CD4-positive, CD25-positive, alpha-beta regulatory T cell (primary cell): ENCODE measurements around the gene KCNJ5. TPM values are rescaled to one million over a fixed set of nuclear protein-coding genes. Genes with fewer than 3 reads are reported as not detected.

Experiments
- ATAC-seq, 2 donors: fragments of 150-1000 bp; cut with Tn5 transposase; one replicate each; pipeline ENCODE4 v1.10.0; 2021; ENCODE audit warnings: low read depth in 2 of 2, moderate number of reproducible peaks in 2 of 2, moderate library complexity in 1 of 2
- DNase-seq, 3 donors: peaks; one replicate each; pipeline versions ENCODE4 v3.0.0 to v3.0.0-alpha.2; 2012 to 2022; ENCODE audit warnings: mixed read lengths in 1 of 3
- H3K27ac ChIP-seq: one replicate; pipeline ENCODE4 v1.7.0; 2013; ENCODE audit warnings: mild to moderate bottlenecking, low read length; ENCODE audit not compliant: insufficient read depth, poor library complexity, severe bottlenecking
- H3K27me3 ChIP-seq: one replicate; pipeline ENCODE4 v1.7.0; 2013; ENCODE audit warnings: low read length; ENCODE audit not compliant: control insufficient read depth, insufficient read depth
- H3K36me3 ChIP-seq: one replicate; pipeline ENCODE4 v1.7.0; 2013; ENCODE audit warnings: mild to moderate bottlenecking, low read length, moderate library complexity; ENCODE audit not compliant: control insufficient read depth, insufficient read depth
- H3K4me1 ChIP-seq: 2 replicates; pipeline ENCODE4 v1.7.0; 2013; ENCODE audit warnings: mild to moderate bottlenecking, low read length; ENCODE audit not compliant: insufficient read depth, control insufficient read depth, poor library complexity, severe bottlenecking
- H3K4me3 ChIP-seq: one replicate; pipeline ENCODE4 v1.7.0; 2013; ENCODE audit warnings: low read depth, mild to moderate bottlenecking, low read length, moderate library complexity
- H3K9me3 ChIP-seq, 2 experiments: 1 replicate in 1 of 2; 2 replicates in 1 of 2; pipeline ENCODE4 v1.7.0; 2013; ENCODE audit warnings: low read length in 2 of 2, mild to moderate bottlenecking in 1 of 2, moderate library complexity in 1 of 2; ENCODE audit not compliant: control insufficient read depth in 2 of 2
- H3K27ac Mint-ChIP-seq, 3 donors: one replicate each; pipeline ENCODE4 v1.8.0; 2020 to 2022; ENCODE audit warnings: mild to moderate bottlenecking in 3 of 3, mixed read lengths in 3 of 3, moderate library complexity in 2 of 3
- H3K27me3 Mint-ChIP-seq: one replicate; pipeline ENCODE4 v1.8.0; 2022; ENCODE audit warnings: mild to moderate bottlenecking, mixed read lengths
- H3K36me3 Mint-ChIP-seq: one replicate; pipeline ENCODE4 v1.8.0; 2020; ENCODE audit warnings: mixed read lengths
- H3K4me1 Mint-ChIP-seq, 4 donors: one replicate each; pipeline ENCODE4 v1.8.0; 2020 to 2022; ENCODE audit warnings: mixed read lengths in 4 of 4, mild to moderate bottlenecking in 1 of 4
- H3K4me3 Mint-ChIP-seq, 4 donors: one replicate each; pipeline ENCODE4 v1.8.0; 2020 to 2022; ENCODE audit warnings: mild to moderate bottlenecking in 4 of 4, mixed read lengths in 4 of 4, moderate library complexity in 3 of 4
- H3K9me3 Mint-ChIP-seq, 7 donors: one replicate each; pipeline ENCODE4 v1.8.0; 2020 to 2022; ENCODE audit warnings: mixed read lengths in 7 of 7, mild to moderate bottlenecking in 3 of 7, moderate library complexity in 2 of 7
- polyA plus RNA-seq, 4 donors: library from polyadenylated mRNA; unstranded; fragments of 300-500 nt; fragmentation: Illumina TruSeq; gene quantifications; one replicate each; pipeline ENCODE4 v1.2.3, GENCODE V29; 2021
- total RNA-seq: library from RNA; stranded (reverse); gene quantifications from one replicate; pipeline ENCODE4 v1.2.3, GENCODE V29; 2022

The KCNJ5 gene
- total and polyA plus RNA-seq, 5 donors from 2014 or later: not detected

DNA sequence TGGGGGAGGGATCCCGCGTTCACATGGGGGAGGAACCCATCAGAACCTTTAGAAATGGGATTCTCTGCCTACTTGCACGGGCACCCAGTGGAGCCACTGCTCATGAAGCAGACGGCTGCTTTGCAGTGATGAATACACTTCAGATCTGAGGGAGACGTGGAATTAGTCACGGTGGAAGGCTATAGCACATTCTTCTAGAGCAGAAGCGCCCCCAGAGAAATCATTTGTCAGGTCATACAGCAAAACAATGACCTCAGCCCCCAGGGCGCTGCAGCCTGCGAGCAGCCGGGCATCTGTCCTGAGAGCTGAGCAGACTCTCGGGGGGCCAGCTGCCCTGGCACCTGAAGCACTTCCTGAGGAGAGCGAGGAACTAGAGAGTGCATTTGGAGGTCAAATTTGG is 38.8 kb downstream of the KCNJ5 start:
- no peak overlapping the region for H3K27ac ChIP-seq
- Mint-ChIP-seq H3K9me3 (peaks cover 0 to 2% (median 0%) of the 10 kb centered on the region in 7 donors), H3K36me3 (no peaks in the 10 kb centered on the region), H3K27me3 (peaks cover 6% of the 10 kb centered on the region), H3K27ac (no peak overlapping the region), H3K4me3 (no peak overlapping the region), H3K4me1 (peaks cover 0 to 17% (median 4%) of the 10 kb centered on the region in 4 donors)
- no peaks in the 10 kb centered on the region for H3K9me3 ChIP-seq
- H3K27me3 ChIP-seq: no peaks in the 10 kb centered on the region
- H3K36me3 ChIP-seq: no peaks in the 10 kb centered on the region
- ATAC-seq (no peak), DNase-seq (no peak)
- H3K4me3 ChIP-seq: no peak overlapping the region
- no peaks in the 10 kb centered on the region for H3K4me1 ChIP-seq

DNA sequence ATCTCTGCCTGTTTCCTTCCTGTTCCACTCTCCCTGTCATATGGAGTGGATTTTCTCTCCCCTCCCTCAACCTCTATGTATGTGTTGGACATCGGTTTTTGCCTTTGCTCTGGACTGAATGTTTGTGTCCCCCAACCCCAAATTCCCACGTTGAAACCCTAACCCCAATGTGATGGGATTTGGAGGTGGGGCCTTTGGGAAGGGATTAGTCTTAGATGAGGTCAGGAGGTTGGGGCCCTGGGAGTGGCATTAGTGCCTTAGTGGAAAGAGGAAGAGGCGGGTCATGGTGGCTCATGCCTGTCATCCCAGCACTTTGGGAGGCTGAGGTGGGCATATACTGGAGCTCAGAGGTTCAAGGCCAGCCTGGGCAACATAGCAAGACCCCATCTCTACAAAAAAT is 39.9 kb downstream of the KCNJ5 start:
- Mint-ChIP-seq H3K36me3 (no peaks in the 10 kb centered on the region), H3K27ac (no peak overlapping the region)

DNA sequence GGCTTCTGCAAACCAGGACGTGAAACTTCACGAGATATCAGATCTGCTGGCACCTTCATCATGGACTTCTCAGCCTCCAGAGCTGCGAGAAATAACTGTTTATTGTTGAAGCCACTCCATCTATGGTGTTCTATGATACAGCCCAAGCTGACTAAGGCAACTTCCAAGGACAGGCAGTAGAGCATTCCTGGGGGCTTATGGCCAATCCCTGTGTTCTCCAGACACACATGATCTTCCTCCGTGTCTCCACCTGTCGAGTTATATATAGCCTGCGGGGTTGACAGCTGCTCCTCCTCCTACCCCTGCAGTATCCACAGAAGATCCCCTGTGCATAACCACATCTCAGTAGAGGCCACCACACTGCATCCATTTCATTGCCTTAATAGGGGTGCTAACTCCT is 40.5 kb downstream of the KCNJ5 start:
- no peak overlapping the region for H3K4me3 Mint-ChIP-seq
- peaks cover 0 to 2% (median 0%) of the 10 kb centered on the region in 7 donors for H3K9me3 Mint-ChIP-seq
- no peaks in the 10 kb centered on the region for H3K36me3 Mint-ChIP-seq
- Histone ChIP-seq H3K4me3 (no peak overlapping the region), H3K27me3 (no peaks in the 10 kb centered on the region), H3K9me3 (no peaks in the 10 kb centered on the region), H3K36me3 (no peaks in the 10 kb centered on the region), H3K27ac (no peak overlapping the region), H3K4me1 (no peaks in the 10 kb centered on the region)
- DNase-seq (no peak), ATAC-seq (no peak)
- H3K4me1 Mint-ChIP-seq: peaks cover 0 to 17% (median 4%) of the 10 kb centered on the region in 4 donors
- peaks cover 5% of the 10 kb centered on the region for H3K27me3 Mint-ChIP-seq
- H3K27ac Mint-ChIP-seq: no peak overlapping the region

More for the DNA sequence above, 39.9 kb downstream of the KCNJ5 start:
- Mint-ChIP-seq H3K9me3 (peaks cover 0 to 2% (median 0%) of the 10 kb centered on the region in 7 donors), H3K4me1 (peaks cover 0 to 17% (median 4%) of the 10 kb centered on the region in 4 donors), H3K27me3 (peaks cover 6% of the 10 kb centered on the region), H3K4me3 (no peak overlapping the region)
- DNase-seq (no peak), ATAC-seq (no peak)
- no peaks in the 10 kb centered on the region for H3K27me3 ChIP-seq
- no peak overlapping the region for H3K4me3 ChIP-seq
- H3K4me1 ChIP-seq: no peaks in the 10 kb centered on the region
- H3K9me3 ChIP-seq: no peaks in the 10 kb centered on the region
- H3K36me3 ChIP-seq: no peaks in the 10 kb centered on the region
- H3K27ac ChIP-seq: no peak overlapping the region

DNA sequence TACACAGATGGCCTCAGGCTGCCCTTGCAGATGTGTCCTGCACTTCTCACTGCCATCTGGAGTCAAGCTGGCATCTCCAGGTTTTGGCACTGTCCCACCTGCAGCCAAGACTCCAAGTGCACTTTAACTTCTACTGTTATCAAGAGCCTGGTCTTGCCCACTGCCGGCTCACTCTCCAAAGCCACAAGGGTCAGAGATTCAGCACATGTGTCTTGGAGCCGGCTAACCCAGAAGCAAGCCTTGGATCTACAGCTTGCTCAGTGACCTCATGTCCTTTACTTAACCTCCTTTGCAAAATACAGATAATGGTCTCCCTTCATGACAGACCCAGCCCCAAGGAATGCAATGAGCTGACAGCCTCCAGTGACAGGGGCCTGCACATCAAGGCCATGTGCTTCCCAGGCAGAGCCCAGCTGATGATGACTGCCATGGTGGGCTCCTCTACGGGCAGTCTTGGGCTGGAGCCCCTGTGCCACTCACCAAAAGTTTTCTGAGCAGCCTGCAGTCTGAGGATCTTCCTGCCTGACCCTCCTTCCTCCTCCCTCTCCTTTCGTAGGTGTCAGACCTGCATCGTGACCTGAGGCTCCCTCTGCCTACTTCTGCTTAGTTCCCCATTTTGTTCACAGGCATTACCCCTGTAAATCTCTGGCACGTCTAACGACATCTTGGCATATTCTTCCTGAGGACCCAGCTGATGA is 42.5 kb downstream of the KCNJ5 start:
- Histone ChIP-seq H3K27me3 (no peaks in the 10 kb centered on the region), H3K4me3 (no peak overlapping the region), H3K9me3 (no peaks in the 10 kb centered on the region), H3K4me1 (no peaks in the 10 kb centered on the region), H3K27ac (no peak overlapping the region), H3K36me3 (no peaks in the 10 kb centered on the region)
- Mint-ChIP-seq H3K4me3 (no peak overlapping the region), H3K4me1 (peaks cover 0 to 9% (median 2%) of the 10 kb centered on the region in 4 donors), H3K36me3 (no peaks in the 10 kb centered on the region), H3K9me3 (peaks cover 0 to 2% (median 0%) of the 10 kb centered on the region in 7 donors), H3K27me3 (no peaks in the 10 kb centered on the region), H3K27ac (peak overlapping the region in 1 of 3 donors; percentile 34)
- DNase-seq (no peak), ATAC-seq (no peak)

DNA sequence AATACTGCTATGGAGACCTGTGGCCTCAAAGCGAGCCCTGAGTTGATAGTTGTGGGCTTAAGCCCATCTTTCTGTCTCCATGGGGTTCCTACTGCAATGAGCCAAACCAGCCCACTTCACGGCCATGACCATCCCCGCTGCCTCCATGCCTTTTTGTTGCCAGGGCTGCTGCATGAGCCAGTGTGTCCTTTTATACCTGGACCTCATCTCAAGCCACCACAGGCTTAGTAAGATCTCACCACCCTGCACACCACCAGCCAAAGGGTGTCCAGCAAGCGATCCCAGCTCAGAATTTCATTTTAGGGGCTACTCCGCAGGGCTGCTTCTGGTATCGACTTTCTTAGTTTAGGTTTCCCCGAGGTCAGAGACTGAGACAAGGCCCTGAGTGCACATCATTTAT is 43.2 kb downstream of the KCNJ5 start:
- Mint-ChIP-seq H3K27ac (no peak overlapping the region), H3K9me3 (peaks cover 0 to 2% (median 0%) of the 10 kb centered on the region in 7 donors), H3K27me3 (no peaks in the 10 kb centered on the region), H3K4me3 (no peak overlapping the region), H3K36me3 (no peaks in the 10 kb centered on the region), H3K4me1 (peaks cover 0 to 6% (median under 1%) of the 10 kb centered on the region in 4 donors)
- Histone ChIP-seq H3K27ac (no peak overlapping the region), H3K4me1 (no peaks in the 10 kb centered on the region), H3K4me3 (no peak overlapping the region), H3K27me3 (no peaks in the 10 kb centered on the region), H3K9me3 (no peaks in the 10 kb centered on the region), H3K36me3 (no peaks in the 10 kb centered on the region)
- no peak for ATAC-seq
- DNase-seq: no peak

DNA sequence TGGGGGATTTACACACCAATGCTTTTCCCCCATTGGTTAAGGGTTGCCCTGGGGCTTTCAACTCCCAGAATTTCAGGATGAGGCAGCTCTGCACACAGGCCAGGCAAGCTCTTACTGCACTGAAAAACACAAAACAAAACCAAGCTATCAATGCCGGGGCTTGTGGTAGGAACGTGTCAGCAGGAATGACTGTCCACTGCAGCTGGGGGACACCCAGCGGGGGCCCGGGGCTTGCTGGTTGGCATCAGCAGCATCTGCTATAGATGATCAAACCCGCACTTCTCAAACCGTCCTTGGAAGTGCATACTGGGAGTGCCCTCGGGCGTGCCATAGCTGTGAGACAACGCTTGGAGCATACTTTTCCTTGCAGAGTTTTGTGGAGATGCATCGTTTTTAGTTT is 43.8 kb downstream of the KCNJ5 start:
- H3K27me3 ChIP-seq: no peaks in the 10 kb centered on the region
- no peak overlapping the region for H3K27ac ChIP-seq
- Mint-ChIP-seq H3K9me3 (peaks cover 0 to 2% (median 0%) of the 10 kb centered on the region in 7 donors), H3K27me3 (no peaks in the 10 kb centered on the region), H3K27ac (no peak overlapping the region), H3K4me3 (no peak overlapping the region), H3K4me1 (no peaks in the 10 kb centered on the region), H3K36me3 (no peaks in the 10 kb centered on the region)
- ATAC-seq (no peak), DNase-seq (no peak)
- no peaks in the 10 kb centered on the region for H3K36me3 ChIP-seq
- H3K4me1 ChIP-seq: no peaks in the 10 kb centered on the region
- no peak overlapping the region for H3K4me3 ChIP-seq
- no peaks in the 10 kb centered on the region for H3K9me3 ChIP-seq

DNA sequence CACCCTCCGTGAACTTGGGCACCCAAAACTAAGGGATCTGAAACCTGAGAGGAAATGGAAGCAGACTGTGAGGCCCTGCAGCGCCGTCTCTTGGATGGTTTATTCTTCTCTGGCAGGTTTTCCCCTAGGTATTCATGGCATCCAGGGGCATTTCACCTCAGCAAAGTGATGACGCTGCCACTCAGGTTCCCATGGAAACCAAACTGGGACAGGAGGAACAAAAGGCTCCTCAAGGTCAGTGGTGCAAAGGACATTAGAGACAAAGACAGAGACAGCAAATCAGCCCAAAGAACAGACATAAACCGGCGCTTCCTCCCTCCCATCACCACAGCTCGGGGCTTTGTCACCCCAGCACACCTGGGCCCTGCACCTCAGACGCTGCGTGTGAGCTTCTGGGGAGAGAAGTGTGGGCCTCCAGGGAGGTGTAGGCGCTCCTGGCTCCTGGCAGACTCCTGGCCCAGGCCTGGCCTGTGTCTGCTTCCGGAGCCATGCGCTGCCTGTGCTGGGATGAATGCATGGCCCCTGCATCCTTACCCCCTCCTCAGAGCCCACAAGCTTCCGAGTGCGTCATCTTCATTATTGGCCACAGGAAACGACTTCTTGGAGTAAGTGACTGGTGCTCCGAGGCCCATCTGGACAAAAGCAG is 45.6 kb downstream of the KCNJ5 start:
- ATAC-seq (no peak), DNase-seq (no peak)
- no peaks in the 10 kb centered on the region for H3K4me1 Mint-ChIP-seq
- no peaks in the 10 kb centered on the region for H3K36me3 Mint-ChIP-seq
- Histone ChIP-seq H3K27me3 (no peaks in the 10 kb centered on the region), H3K27ac (no peak overlapping the region), H3K4me3 (no peak overlapping the region), H3K9me3 (no peaks in the 10 kb centered on the region), H3K4me1 (no peaks in the 10 kb centered on the region), H3K36me3 (no peaks in the 10 kb centered on the region)
- no peaks in the 10 kb centered on the region for H3K27me3 Mint-ChIP-seq
- peaks cover 0 to 2% (median 0%) of the 10 kb centered on the region in 7 donors for H3K9me3 Mint-ChIP-seq
- no peak overlapping the region for H3K4me3 Mint-ChIP-seq
- H3K27ac Mint-ChIP-seq: no peak overlapping the region

DNA sequence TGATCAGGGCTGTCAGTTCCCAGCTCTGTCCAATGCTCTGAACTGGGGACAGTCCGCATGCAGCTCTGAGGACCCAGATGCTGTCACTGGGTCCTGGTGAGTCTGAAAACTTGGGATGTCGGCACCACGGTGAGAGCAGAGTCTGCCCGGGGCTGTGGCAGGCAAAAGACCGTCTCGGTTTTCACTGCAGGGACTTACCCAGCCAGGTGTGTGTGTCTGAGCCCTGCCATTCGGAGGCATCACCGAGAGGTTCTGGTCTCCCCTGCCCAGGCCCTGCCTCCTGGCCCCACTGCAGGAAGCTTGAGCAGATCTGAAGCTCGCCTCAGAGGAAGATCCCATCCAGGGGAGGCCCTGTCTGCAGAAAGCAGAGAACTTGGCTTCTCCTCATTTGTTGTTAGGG is 46.3 kb downstream of the KCNJ5 start:
- H3K4me3 Mint-ChIP-seq: no peak overlapping the region
- H3K27me3 ChIP-seq: no peaks in the 10 kb centered on the region
- H3K36me3 Mint-ChIP-seq: no peaks in the 10 kb centered on the region
- no peaks in the 10 kb centered on the region for H3K27me3 Mint-ChIP-seq
- H3K9me3 Mint-ChIP-seq: peaks cover 0 to 2% (median 0%) of the 10 kb centered on the region in 7 donors
- H3K4me1 ChIP-seq: no peaks in the 10 kb centered on the region
- DNase-seq (no peak), ATAC-seq (no peak)
- H3K27ac Mint-ChIP-seq: no peak overlapping the region
- no peaks in the 10 kb centered on the region for H3K36me3 ChIP-seq
- no peaks in the 10 kb centered on the region for H3K4me1 Mint-ChIP-seq
- H3K9me3 ChIP-seq: no peaks in the 10 kb centered on the region
- H3K4me3 ChIP-seq: no peak overlapping the region
- H3K27ac ChIP-seq: no peak overlapping the region
